ENCODE measurements around the gene HOXB9.

The HOXB9 gene

GRCh38 chr17:48601207-48601538, 25.0 kb downstream of the HOXB9 start:
- TF ChIP-seq PPARA (CRISPR knock-in tag; IDR thresholded peaks at IDR 0.05; ENCODE audit: borderline replicate concordance) (no peak), CREB5 (CRISPR knock-in tag; IDR thresholded peaks at IDR 0.05; ENCODE audit: low read depth) (no peak), SNAI2 (CRISPR knock-in tag; IDR thresholded peaks at IDR 0.05) (no peak), ISL1 (CRISPR knock-in tag; IDR thresholded peaks at IDR 0.05) (no peak), ZNF70 (CRISPR knock-in tag; IDR thresholded peaks at IDR 0.05) (no peak), GLIS3 (CRISPR knock-in tag; IDR thresholded peaks at IDR 0.05) (no peak), TOX (CRISPR knock-in tag; IDR thresholded peaks at IDR 0.05; ENCODE audit: borderline replicate concordance) (no peak)
- ATAC-seq = no peak

DNA sequence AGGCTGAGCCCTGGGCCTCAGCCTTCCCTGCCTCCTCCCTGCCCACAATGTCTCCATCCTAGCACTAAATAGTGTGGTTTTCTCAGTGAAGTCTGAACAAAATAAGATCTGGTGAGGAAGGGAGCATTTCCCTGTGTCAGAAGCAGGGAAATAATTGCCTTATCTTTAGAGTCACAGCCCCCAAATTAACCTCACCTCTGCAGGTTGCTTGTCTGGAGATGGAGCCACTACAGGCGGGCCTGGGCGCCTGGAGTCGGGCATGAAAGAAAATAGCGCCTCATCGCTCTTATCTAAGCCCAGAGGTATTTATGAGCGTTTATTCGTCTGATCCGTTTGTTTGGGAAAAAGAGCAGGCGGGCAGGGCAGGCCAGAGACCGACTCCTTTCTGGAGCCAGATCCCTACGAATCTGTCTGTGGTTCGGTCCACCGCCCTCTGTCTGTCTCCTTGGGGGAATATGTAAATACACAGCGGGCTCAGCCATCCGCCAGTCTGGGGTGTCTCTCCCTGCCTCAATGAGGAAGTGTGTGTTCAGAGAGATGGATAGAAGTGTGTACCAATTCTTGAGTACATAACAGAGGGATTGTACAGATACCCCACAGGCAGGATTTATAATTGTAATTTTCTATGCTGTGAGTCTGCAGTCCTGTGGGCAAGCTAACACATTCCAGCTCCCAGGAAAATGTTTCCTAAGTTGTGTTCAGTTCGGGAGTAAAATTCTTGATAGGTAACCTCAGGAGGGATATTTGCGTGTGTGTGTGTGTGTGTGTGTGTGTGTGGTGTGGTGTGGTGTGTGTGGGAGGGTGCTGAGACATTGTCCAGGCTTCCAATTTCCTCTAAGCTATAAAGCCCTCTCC, 25.7 kb downstream of the HOXB9 start:
- ATAC-seq = no peak
- TF ChIP-seq ISL1 (CRISPR knock-in tag; IDR thresholded peaks at IDR 0.05) (no peak), BACH2 (CRISPR knock-in tag; IDR thresholded peaks at IDR 0.05; ENCODE audit: borderline replicate concordance) (no peak), SNAI2 (CRISPR knock-in tag; IDR thresholded peaks at IDR 0.05) (no peak), ZNF565 (CRISPR knock-in tag; conservative IDR thresholded peaks at IDR 0.05; ENCODE audit: low read depth) (no peak), TOX (CRISPR knock-in tag; IDR thresholded peaks at IDR 0.05; ENCODE audit: borderline replicate concordance) (no peak), OSR1 (CRISPR knock-in tag; IDR thresholded peaks at IDR 0.05) (no peak), CSDC2 (CRISPR knock-in tag; IDR thresholded peaks at IDR 0.05) (no peak), RARB (CRISPR knock-in tag; IDR thresholded peaks at IDR 0.05) (no peak), PPARA (CRISPR knock-in tag; IDR thresholded peaks at IDR 0.05; ENCODE audit: borderline replicate concordance) (no peak), GLIS3 (CRISPR knock-in tag; IDR thresholded peaks at IDR 0.05) (no peak)

DNA sequence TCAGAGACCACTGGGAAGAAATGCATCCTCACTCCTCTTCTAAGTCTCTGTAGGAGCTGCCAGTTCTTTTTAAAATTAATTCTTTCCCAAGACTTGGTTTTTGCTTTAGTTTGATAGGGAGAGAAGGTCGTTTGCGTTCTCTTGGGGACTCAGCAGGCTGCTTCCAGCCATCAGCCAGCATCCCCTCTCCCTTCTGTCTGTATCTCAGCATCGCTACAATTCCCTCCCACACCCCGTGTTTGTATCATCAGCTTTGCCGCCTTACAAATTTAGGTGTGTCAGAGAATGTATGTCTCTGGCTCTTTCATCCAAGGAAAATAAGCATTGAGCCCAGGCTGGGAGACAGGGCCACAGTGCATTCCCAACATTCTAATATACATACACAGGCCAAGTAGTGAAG, 26.8 kb downstream of the HOXB9 start:
- no peak for ATAC-seq
- TF ChIP-seq ZC3H10 (CRISPR knock-in tag; IDR thresholded peaks at IDR 0.05) (no peak), CSDC2 (CRISPR knock-in tag; IDR thresholded peaks at IDR 0.05) (no peak), ZNF8 (CRISPR knock-in tag; IDR thresholded peaks at IDR 0.05) (no peak), RARB (CRISPR knock-in tag; IDR thresholded peaks at IDR 0.05) (no peak), PPARA (CRISPR knock-in tag; IDR thresholded peaks at IDR 0.05; ENCODE audit: borderline replicate concordance) (no peak), GLIS3 (CRISPR knock-in tag; IDR thresholded peaks at IDR 0.05) (no peak), ZFP30 (CRISPR knock-in tag; IDR thresholded peaks at IDR 0.05) (no peak), ZNF565 (CRISPR knock-in tag; conservative IDR thresholded peaks at IDR 0.05; ENCODE audit: low read depth) (no peak), ZNF70 (CRISPR knock-in tag; IDR thresholded peaks at IDR 0.05) (no peak), PATZ1 (CRISPR knock-in tag; IDR thresholded peaks at IDR 0.05; ENCODE audit: borderline replicate concordance) (no peak)
- TF ChIP-seq, protein P1, sequence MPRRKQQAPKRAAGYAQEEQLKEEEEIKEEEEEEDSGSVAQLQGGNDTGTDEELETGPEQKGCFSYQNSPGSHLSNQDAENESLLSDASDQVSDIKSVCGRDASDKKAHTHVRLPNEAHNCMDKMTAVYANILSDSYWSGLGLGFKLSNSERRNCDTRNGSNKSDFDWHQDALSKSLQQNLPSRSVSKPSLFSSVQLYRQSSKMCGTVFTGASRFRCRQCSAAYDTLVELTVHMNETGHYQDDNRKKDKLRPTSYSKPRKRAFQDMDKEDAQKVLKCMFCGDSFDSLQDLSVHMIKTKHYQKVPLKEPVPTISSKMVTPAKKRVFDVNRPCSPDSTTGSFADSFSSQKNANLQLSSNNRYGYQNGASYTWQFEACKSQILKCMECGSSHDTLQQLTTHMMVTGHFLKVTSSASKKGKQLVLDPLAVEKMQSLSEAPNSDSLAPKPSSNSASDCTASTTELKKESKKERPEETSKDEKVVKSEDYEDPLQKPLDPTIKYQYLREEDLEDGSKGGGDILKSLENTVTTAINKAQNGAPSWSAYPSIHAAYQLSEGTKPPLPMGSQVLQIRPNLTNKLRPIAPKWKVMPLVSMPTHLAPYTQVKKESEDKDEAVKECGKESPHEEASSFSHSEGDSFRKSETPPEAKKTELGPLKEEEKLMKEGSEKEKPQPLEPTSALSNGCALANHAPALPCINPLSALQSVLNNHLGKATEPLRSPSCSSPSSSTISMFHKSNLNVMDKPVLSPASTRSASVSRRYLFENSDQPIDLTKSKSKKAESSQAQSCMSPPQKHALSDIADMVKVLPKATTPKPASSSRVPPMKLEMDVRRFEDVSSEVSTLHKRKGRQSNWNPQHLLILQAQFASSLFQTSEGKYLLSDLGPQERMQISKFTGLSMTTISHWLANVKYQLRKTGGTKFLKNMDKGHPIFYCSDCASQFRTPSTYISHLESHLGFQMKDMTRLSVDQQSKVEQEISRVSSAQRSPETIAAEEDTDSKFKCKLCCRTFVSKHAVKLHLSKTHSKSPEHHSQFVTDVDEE (CRISPR knock-in tag; IDR thresholded peaks at IDR 0.05) = no peak
- TF ChIP-seq, protein P2, sequence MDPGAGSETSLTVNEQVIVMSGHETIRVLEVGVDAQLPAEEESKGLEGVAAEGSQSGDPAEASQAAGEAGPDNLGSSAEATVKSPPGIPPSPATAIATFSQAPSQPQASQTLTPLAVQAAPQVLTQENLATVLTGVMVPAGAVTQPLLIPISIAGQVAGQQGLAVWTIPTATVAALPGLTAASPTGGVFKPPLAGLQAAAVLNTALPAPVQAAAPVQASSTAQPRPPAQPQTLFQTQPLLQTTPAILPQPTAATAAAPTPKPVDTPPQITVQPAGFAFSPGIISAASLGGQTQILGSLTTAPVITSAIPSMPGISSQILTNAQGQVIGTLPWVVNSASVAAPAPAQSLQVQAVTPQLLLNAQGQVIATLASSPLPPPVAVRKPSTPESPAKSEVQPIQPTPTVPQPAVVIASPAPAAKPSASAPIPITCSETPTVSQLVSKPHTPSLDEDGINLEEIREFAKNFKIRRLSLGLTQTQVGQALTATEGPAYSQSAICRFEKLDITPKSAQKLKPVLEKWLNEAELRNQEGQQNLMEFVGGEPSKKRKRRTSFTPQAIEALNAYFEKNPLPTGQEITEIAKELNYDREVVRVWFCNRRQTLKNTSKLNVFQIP (CRISPR knock-in tag; IDR thresholded peaks at IDR 0.05; ENCODE audit: borderline replicate concordance, low read depth) = no peak

DNA sequence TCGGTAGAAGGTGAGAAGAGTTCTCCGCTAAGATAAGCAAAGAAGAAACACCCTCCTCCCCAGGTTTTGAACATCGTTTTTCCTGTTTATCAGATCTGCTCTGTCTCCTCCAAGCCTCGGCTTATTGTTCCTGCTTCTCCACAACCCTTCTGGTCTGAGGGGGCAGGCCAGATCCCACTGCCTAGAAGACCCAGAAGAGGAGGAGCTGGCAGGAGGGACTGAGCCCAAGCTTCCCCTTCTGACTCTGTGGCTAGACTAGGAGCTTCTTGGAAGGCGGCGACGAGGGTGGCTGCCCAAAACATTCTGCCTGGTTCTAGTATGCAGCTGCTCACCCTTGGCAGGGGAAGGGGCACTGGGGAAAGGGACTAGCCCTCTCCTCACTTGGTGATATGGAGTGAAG, 27.4 kb downstream of the HOXB9 start:
- ATAC-seq = no peak
- no peak for TF ChIP-seq ARNTL (CRISPR knock-in tag; IDR thresholded peaks at IDR 0.05; ENCODE audit: borderline replicate concordance, low read depth)
- no peak for TF ChIP-seq BACH2 (CRISPR knock-in tag; IDR thresholded peaks at IDR 0.05; ENCODE audit: borderline replicate concordance)
- TF ChIP-seq ZFP30 (CRISPR knock-in tag; IDR thresholded peaks at IDR 0.05) = no peak
- TF ChIP-seq TCF4 (CRISPR knock-in tag; IDR thresholded peaks at IDR 0.05; ENCODE audit: borderline replicate concordance) = no peak
- TF ChIP-seq SNAI2 (CRISPR knock-in tag; IDR thresholded peaks at IDR 0.05) = no peak
- TF ChIP-seq ZNF70 (CRISPR knock-in tag; IDR thresholded peaks at IDR 0.05) = no peak
- TF ChIP-seq, protein P1 (CRISPR knock-in tag; IDR thresholded peaks at IDR 0.05) = no peak
- TF ChIP-seq CSDC2 (CRISPR knock-in tag; IDR thresholded peaks at IDR 0.05) = no peak
- TF ChIP-seq CREB5 (CRISPR knock-in tag; IDR thresholded peaks at IDR 0.05; ENCODE audit: low read depth) = no peak
- no peak for TF ChIP-seq ZFP3 (CRISPR knock-in tag; IDR thresholded peaks at IDR 0.05)
- no peak for TF ChIP-seq ESRRG (CRISPR knock-in tag; IDR thresholded peaks at IDR 0.05)
- TF ChIP-seq PPARA (CRISPR knock-in tag; IDR thresholded peaks at IDR 0.05; ENCODE audit: borderline replicate concordance) = no peak

All from SK-N-SH treated with all-trans-retinoic acid at 6 μM for 48 hours (cell line).